HT-29 (cell line): ENCODE data around the gene WDR86. TPM values are rescaled to one million over a fixed set of nuclear protein-coding genes. Genes with fewer than 3 reads are reported as not detected.
A peak's percentile ranks its signal among the peaks of the same experiment; 100 is the strongest.

Experiments
- DNase-seq: peaks from one replicate; pipeline ENCODE4 v3.0.0-alpha.2; 2015; ENCODE audit warnings: low spot score
- total RNA-seq: library from RNA; depleted of rRNA; stranded (reverse); fragments of >200 nt; shearing (Covaris generic); gene quantifications from 2 replicates; pipeline ENCODE4 v1.2.3, GENCODE V29; 2014

The WDR86 gene
- total RNA-seq, 1 experiment from 2014 or later: 1.8 TPM

- no peak for DNase-seq
Observed at GRCh38 chr7:151380199-151381097, 29.4 kb downstream of the WDR86 start.

- no peak for DNase-seq
Observed at GRCh38 chr7:151379534-151380198, 30.2 kb downstream of the WDR86 start.

- DNase-seq: no peak
Observed at GRCh38 chr7:151379193-151379520, 30.7 kb downstream of the WDR86 start.

DNA sequence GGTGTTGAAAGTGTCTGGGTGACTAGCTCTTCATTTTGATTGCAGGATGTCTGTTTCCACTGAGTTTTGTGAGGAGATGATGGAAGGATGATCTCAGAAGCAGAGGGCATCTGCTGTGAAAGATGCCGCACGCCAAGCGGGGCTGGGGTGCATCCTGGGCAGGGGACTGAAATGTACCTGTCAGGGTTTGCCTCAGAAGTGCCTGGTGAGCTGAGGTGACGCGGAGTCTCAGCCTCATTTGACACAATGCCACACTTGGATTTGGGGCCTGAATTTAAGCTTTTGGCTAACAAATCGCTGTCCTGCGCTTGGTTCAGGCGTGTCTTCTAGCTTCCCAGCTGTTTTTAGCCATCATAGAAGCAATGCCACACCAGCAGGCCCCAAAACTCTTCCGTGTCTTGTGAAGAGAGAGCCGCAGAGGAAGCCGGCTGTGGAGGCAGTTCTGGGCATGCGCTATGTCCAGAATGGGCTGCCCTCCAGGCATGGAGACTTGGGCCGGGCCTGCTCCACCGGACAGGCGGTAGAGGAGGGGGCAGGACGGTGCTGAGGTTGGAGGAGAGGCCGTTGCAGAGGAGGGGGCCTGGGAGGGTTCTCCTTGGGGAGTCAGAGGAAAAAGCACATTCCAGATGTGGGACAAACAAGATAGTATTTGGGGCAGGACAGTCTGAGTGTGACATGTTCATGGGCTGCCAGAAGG, 31.2 kb downstream of the WDR86 start:
- no peak for DNase-seq

- DNase-seq: no peak
Observed at GRCh38 chr7:151378011-151378410, 31.8 kb downstream of the WDR86 start.

GRCh38 chr7:151377406-151377805, 32.4 kb downstream of the WDR86 start:
- no peak for DNase-seq

DNA sequence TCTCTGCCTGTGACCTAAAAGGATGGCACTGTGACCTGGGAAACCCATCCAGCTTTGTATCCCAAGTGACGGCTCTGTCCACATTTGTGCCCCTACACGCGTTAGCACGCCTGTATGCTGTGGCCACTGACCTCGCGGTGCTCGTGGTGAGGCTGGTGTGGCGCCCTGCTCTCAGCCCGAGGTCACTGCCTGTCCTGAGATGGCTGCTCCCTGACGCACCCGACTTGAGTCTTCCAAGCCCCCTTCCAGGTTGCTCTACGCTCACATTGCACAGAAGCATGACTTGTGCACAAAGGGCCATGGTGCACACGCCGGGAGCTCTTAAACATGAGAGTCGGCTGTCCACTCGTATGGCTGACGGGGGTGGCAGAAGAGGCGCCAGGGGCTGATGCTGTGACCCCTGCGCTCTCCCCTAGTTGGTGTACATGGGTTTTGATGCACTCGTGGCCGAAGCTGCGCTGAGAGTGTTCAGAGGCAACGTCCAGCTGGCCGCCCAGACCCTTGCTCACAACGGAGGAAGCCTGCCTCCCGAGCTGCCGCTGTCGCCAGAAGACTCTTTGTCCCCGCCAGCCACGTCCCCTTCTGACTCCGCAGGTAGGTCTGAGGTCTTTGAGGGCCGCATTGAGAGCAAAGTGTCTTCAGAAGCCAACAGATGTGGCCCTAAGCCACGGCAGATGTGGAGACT, 33.5 kb downstream of the WDR86 start:
- no peak for DNase-seq

GRCh38 chr7:151375530-151376217, 34.2 kb downstream of the WDR86 start:
- no peak for DNase-seq

DNA sequence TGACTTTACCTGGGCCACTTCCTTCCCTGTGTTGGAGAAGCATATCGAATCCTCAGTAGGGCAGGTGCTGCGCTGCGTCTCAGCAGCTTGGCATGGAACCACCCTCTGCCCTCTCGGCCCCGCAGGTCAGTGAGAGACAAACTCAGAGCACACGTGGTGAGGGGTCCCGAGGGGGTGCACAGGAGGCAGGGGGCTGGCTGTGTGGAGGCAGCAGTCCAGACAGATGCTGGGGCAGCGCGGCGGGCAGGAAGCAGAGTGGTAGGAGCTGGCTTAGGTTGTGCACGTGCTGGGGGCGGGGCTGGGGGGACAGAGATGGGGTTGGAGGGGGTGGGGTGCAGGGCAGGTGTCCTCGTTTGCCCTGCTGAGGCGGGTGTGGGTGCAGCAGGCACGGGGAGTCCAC, 35.1 kb downstream of the WDR86 start:
- no peak for DNase-seq

- no peak for DNase-seq
Observed at GRCh38 chr7:151374139-151374538, 35.7 kb downstream of the WDR86 start.

GRCh38 chr7:151373599-151373998, 36.2 kb downstream of the WDR86 start:
- no peak for DNase-seq

GRCh38 chr7:151372612-151373265, 37.1 kb downstream of the WDR86 start:
- DNase-seq: no peak

GRCh38 chr7:151371266-151371665, 38.6 kb downstream of the WDR86 start:
- no peak for DNase-seq

GRCh38 chr7:151368136-151368571, 41.7 kb downstream of the WDR86 start:
- DNase-seq: peak; percentile 99

- DNase-seq: no peak
Observed at GRCh38 chr7:151367284-151367683, 42.6 kb downstream of the WDR86 start.

DNA sequence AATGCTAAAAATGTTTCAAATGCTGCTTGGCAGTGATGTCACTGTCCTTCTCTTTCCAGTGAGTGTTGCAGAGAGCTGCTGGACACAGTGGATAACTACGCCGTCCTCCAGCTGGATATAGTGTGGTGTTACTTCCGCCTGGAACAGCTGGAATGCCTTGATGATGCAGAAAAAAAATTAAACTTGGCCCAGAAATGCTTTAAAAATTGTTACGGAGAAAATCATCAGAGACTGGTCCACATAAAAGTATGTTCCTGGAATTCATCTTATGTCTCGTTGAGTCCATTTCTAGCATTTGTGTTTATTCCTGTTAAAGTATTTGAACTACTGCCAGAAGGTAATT, 43.0 kb downstream of the WDR86 start:
- DNase-seq: no peak

- DNase-seq: no peak
Observed at GRCh38 chr7:151366166-151366879, 43.5 kb downstream of the WDR86 start.

DNA sequence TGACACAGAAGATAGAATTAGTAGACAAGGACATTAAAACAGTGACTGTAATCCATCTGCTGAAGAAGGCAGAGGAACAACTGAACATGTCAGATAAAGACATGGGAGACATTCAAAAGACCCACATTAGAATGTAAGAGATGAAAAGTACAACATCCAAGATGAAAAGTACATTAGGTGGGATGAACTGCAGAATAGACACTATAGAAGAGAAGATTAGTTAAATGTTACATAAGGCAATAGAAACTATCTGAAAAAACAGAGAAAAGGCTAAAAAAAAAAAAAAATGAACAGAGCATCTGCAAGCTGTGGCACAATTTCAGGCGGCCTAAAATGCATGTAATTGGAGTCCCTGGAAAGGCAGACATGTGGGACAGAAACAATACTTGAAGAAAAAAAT, 46.7 kb downstream of the WDR86 start:
- DNase-seq: no peak

- no peak for DNase-seq
Observed at GRCh38 chr7:151361193-151361959, 48.5 kb downstream of the WDR86 start.
